ENCODE data around the gene SPDYE4.

Gene SPDYE4

GRCh38 chr17:8705427-8705826, 52.9 kb downstream of the SPDYE4 start:
- Histone ChIP-seq H3K27me3 (ENCODE audit: control insufficient read depth, insufficient read depth, low read length) (no peaks in the 10 kb centered on the region), H3K9me3 (ENCODE audit: control insufficient read depth, insufficient read depth, low read length) (no peaks in the 10 kb centered on the region), H3K4me3 (ENCODE audit: low read depth, low read length) (no peak overlapping the region)

DNA sequence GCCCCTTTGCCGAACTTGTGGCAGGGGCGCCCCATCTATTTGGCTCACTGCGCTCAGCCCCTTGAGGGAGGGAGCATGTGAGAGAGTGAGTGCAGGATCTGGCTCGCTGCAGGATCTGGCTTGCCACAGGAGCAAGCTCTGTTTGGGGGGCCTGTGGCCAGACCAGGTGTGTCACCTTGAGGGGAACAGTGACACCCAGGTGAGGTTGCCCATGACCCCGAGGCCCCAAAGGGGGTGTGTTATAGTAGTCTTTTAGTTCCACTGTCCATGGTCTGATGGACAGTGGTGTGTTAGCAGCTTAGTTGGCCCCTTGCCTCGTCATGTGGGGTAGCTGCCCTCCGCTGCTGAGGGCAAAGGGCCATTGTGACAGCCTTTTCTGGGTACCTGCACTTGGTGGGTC, 55.3 kb downstream of the SPDYE4 start:
- Histone ChIP-seq H3K36me3 (ENCODE audit: control insufficient read depth, insufficient read depth, low read length) (no peaks in the 10 kb centered on the region), H3K9me3 (ENCODE audit: control insufficient read depth, insufficient read depth, low read length) (no peaks in the 10 kb centered on the region), H3K4me3 (ENCODE audit: low read depth, low read length) (no peak overlapping the region), H3K27me3 (ENCODE audit: control insufficient read depth, insufficient read depth, low read length) (peaks cover 4% of the 10 kb centered on the region), H3K9ac (ENCODE audit: low read depth, low read length) (no peak overlapping the region), H3K4me1 (ENCODE audit: control insufficient read depth, insufficient read depth, low read length) (peaks cover 2% of the 10 kb centered on the region)

More at GRCh38 chr17:8705427-8705826, 52.9 kb downstream of the SPDYE4 start:
- Histone ChIP-seq H3K4me1 (ENCODE audit: control insufficient read depth, insufficient read depth, low read length) (no peaks in the 10 kb centered on the region), H3K9ac (ENCODE audit: low read depth, low read length) (no peak overlapping the region), H3K36me3 (ENCODE audit: control insufficient read depth, insufficient read depth, low read length) (no peaks in the 10 kb centered on the region)

GRCh38 chr17:8701754-8702153, 56.6 kb downstream of the SPDYE4 start:
- H3K9me3 ChIP-seq (ENCODE audit: control insufficient read depth, insufficient read depth, low read length) = no peaks in the 10 kb centered on the region
- H3K9ac ChIP-seq (ENCODE audit: low read depth, low read length) = no peak overlapping the region
- peaks cover 4% of the 10 kb centered on the region for H3K27me3 ChIP-seq (ENCODE audit: control insufficient read depth, insufficient read depth, low read length)
- no peaks in the 10 kb centered on the region for H3K36me3 ChIP-seq (ENCODE audit: control insufficient read depth, insufficient read depth, low read length)
- no peak overlapping the region for H3K4me3 ChIP-seq (ENCODE audit: low read depth, low read length)
- peaks cover 11% of the 10 kb centered on the region for H3K4me1 ChIP-seq (ENCODE audit: control insufficient read depth, insufficient read depth, low read length)

GRCh38 chr17:8701221-8701620, 57.1 kb downstream of the SPDYE4 start:
- Histone ChIP-seq H3K4me1 (ENCODE audit: control insufficient read depth, insufficient read depth, low read length) (peaks cover 14% of the 10 kb centered on the region), H3K36me3 (ENCODE audit: control insufficient read depth, insufficient read depth, low read length) (no peaks in the 10 kb centered on the region), H3K27me3 (ENCODE audit: control insufficient read depth, insufficient read depth, low read length) (peaks cover 4% of the 10 kb centered on the region), H3K9me3 (ENCODE audit: control insufficient read depth, insufficient read depth, low read length) (no peaks in the 10 kb centered on the region), H3K9ac (ENCODE audit: low read depth, low read length) (no peak overlapping the region), H3K4me3 (ENCODE audit: low read depth, low read length) (no peak overlapping the region)
